Breast epithelium (tissue), 3 donors: ENCODE data around the gene CPT1C.

Experiments
- CTCF ChIP-seq, 3 donors: fragments of 450-650 bp; IDR thresholded peaks; one replicate each; pipeline ENCODE4 v1.5.1; 2016 to 2017; ENCODE audit warnings: antibody characterized with exemption in 3 of 3, mild to moderate bottlenecking in 3 of 3, moderate library complexity in 3 of 3
- POLR2A ChIP-seq: fragments of 450-650 bp; IDR thresholded peaks from one replicate; pipeline ENCODE4 v1.6.1; 2016; ENCODE audit warnings: antibody characterized with exemption, mild to moderate bottlenecking, moderate library complexity
- POLR2AphosphoS5 ChIP-seq, 3 donors: sonication (generic); formaldehyde crosslinking; IDR thresholded peaks; one replicate each; pipeline ENCODE4 v1.6.1; 2017; ENCODE audit warnings: antibody characterized with exemption in 3 of 3

GRCh38 chr19:49739098-49739497 is 48.2 kb downstream of the CPT1C start:
- TF ChIP-seq CTCF (IDR thresholded peaks at IDR 0.05) (no peak), POLR2A (no peak), POLR2AphosphoS5 (IDR thresholded peaks at IDR 0.05) (no peak)
